Naive thymus-derived CD4-positive, alpha-beta T cell (primary cell): ENCODE data around the gene RHCG. TPM values are rescaled to one million over a fixed set of nuclear protein-coding genes. Genes with fewer than 3 reads are reported as not detected.

Experiments
- ATAC-seq: fragments of 150-1000 bp; cut with Tn5 transposase; 2 replicates; pipeline ENCODE4 v1.10.0; 2021; ENCODE audit warnings: mild to moderate bottlenecking, moderate library complexity
- CTCF ChIA-PET: fragments of 350-600 bp; sonication (Branson Sonifier 250); formaldehyde crosslinking; loops from one replicate; lab custom pipeline; 2021; ENCODE audit warnings: antibody characterized with exemption; lab: Charles Lee
- POLR2A ChIA-PET: fragments of 350-600 bp; sonication (Branson Sonifier 250); formaldehyde crosslinking; loops from one replicate; lab custom pipeline; 2021; ENCODE audit warnings: antibody characterized with exemption, inconsistent platforms; lab: Charles Lee
- DNase-seq, 9 donors: peaks; one replicate each; pipeline versions ENCODE4 v3.0.0 to v3.0.0-alpha.2; 2020 to 2022; ENCODE audit warnings: mixed read lengths in 1 of 9
- H3K27ac ChIP-seq: one replicate; pipeline ENCODE4 v1.7.0; 2013; ENCODE audit warnings: mild to moderate bottlenecking, low read depth, low read length, moderate library complexity
- H3K27me3 ChIP-seq, 2 donors: one replicate each; pipeline ENCODE4 v1.7.0; 2013; ENCODE audit warnings: low read length in 2 of 2, mild to moderate bottlenecking in 2 of 2, moderate library complexity in 2 of 2; ENCODE audit not compliant: control insufficient read depth in 2 of 2, insufficient read depth in 2 of 2
- H3K36me3 ChIP-seq, 3 experiments: 1 replicate in 2 of 3; 2 replicates in 1 of 3; pipeline ENCODE4 v1.7.0; 2013; ENCODE audit warnings: low read length in 3 of 3, mild to moderate bottlenecking in 3 of 3, moderate library complexity in 1 of 3; ENCODE audit not compliant: insufficient read depth in 3 of 3, control insufficient read depth in 2 of 3
- H3K4me1 ChIP-seq, 2 donors: one replicate each; pipeline ENCODE4 v1.7.0; 2013; ENCODE audit warnings: low read length in 2 of 2, mild to moderate bottlenecking in 2 of 2, moderate library complexity in 1 of 2; ENCODE audit not compliant: control insufficient read depth in 2 of 2, insufficient read depth in 2 of 2
- H3K4me3 ChIP-seq: 2 replicates; pipeline ENCODE4 v1.7.0; 2013; ENCODE audit warnings: mild to moderate bottlenecking, low read length
- H3K9me3 ChIP-seq, 3 experiments: 1 replicate in 2 of 3; 2 replicates in 1 of 3; pipeline ENCODE4 v1.7.0; 2013; ENCODE audit warnings: low read length in 3 of 3; ENCODE audit not compliant: control insufficient read depth in 2 of 3
- H3K27ac Mint-ChIP-seq, 9 donors: one replicate each; pipeline ENCODE4 v1.8.0; 2020 to 2022; ENCODE audit warnings: mixed read lengths in 9 of 9, mild to moderate bottlenecking in 8 of 9, moderate library complexity in 5 of 9, inconsistent platforms in 2 of 9
- H3K27me3 Mint-ChIP-seq, 5 donors: one replicate each; pipeline ENCODE4 v1.8.0; 2021 to 2022; ENCODE audit warnings: mixed read lengths in 5 of 5, mild to moderate bottlenecking in 1 of 5
- H3K36me3 Mint-ChIP-seq, 5 donors: one replicate each; pipeline ENCODE4 v1.8.0; 2020 to 2022; ENCODE audit warnings: mixed read lengths in 5 of 5, mild to moderate bottlenecking in 3 of 5, inconsistent platforms in 1 of 5
- H3K4me1 Mint-ChIP-seq, 7 donors: one replicate each; pipeline ENCODE4 v1.8.0; 2020 to 2022; ENCODE audit warnings: mixed read lengths in 7 of 7, mild to moderate bottlenecking in 3 of 7, inconsistent platforms in 1 of 7
- H3K4me3 Mint-ChIP-seq, 10 donors: one replicate each; pipeline ENCODE4 v1.8.0; 2020 to 2022; ENCODE audit warnings: mild to moderate bottlenecking in 10 of 10, mixed read lengths in 10 of 10, moderate library complexity in 6 of 10, inconsistent platforms in 2 of 10
- H3K9me3 Mint-ChIP-seq, 11 donors: one replicate each; pipeline ENCODE4 v1.8.0; 2020 to 2022; ENCODE audit warnings: mixed read lengths in 11 of 11, mild to moderate bottlenecking in 4 of 11, inconsistent platforms in 1 of 11, moderate library complexity in 1 of 11
- intact Hi-C, 2 donors: fragments of 100-400 bp; cut with micrococcal nuclease; formaldehyde crosslinking; loops; one replicate each; pipeline ENCODE4 v1.15.1; 2023
- polyA plus RNA-seq, 2 donors: library from polyadenylated mRNA; unstranded; fragments of 300-500 nt; fragmentation: Illumina TruSeq; gene quantifications; one replicate each; pipeline ENCODE4 v1.2.3, GENCODE V29; 2021
- total RNA-seq, 6 experiments: library from RNA in 5 of 6; stranded (reverse) in 5 of 6; gene quantifications; 1 replicate in 5 of 6; 2 replicates in 1 of 6; pipeline ENCODE4 v1.2.3 and lab custom pipeline; 2021 to 2026

Gene RHCG
- total and polyA plus RNA-seq, 7 experiments from 2014 or later = not detected

DNA sequence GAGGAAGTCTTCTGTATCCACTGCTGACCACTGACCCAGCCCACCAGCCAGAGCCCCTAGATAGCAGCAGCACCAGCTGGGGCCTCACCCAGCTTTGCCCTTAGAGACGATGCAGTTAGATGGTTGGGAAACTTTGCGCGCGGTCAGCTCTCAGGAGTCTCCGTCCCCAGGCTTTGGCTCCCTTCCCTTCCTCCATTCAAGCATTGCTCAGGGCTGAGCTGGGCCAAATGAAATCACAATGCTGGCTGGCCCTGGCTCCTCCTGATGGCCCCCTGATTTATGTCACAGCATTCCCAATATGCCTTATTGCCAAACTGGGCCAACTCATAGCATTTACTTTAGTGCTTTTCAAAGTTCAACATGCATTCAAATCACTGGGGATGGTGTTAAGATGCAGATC, 34.6 kb upstream of the RHCG start:
- Histone ChIP-seq H3K27ac (no peak overlapping the region), H3K4me1 (no peaks in the 10 kb centered on the region), H3K4me3 (no peak overlapping the region), H3K9me3 (no peaks in the 10 kb centered on the region), H3K27me3 (no peaks in the 10 kb centered on the region), H3K36me3 (no peaks in the 10 kb centered on the region)
- DNase-seq (no peak), ATAC-seq (no peak)
- H3K4me3 Mint-ChIP-seq = no peak overlapping the region
- peaks cover 0 to 2% (median 0%) of the 10 kb centered on the region in 7 donors for H3K4me1 Mint-ChIP-seq
- H3K27ac Mint-ChIP-seq = no peak overlapping the region
- intact Hi-C loops = no loop called here
- H3K36me3 Mint-ChIP-seq = peaks cover 0 to 4% (median 0%) of the 10 kb centered on the region in 5 donors
- POLR2A ChIA-PET = no interaction called here
- H3K9me3 Mint-ChIP-seq = peaks cover 0 to 12% (median 6%) of the 10 kb centered on the region in 11 donors
- CTCF ChIA-PET = no interaction called here
- peaks cover 2 to 10% (median 4%) of the 10 kb centered on the region in 5 donors for H3K27me3 Mint-ChIP-seq

- CTCF ChIA-PET = no interaction called here
- no peaks in the 10 kb centered on the region for H3K9me3 ChIP-seq
These were observed 32.5 kb upstream of the RHCG start for GRCh38 chr15:89528757-89529352.

GRCh38 chr15:89526601-89527441, 30.4 kb upstream of the RHCG start:
- Mint-ChIP-seq H3K4me1 (no peaks in the 10 kb centered on the region), H3K4me3 (no peak overlapping the region), H3K36me3 (no peaks in the 10 kb centered on the region), H3K9me3 (no peaks in the 10 kb centered on the region), H3K27ac (no peak overlapping the region), H3K27me3 (peaks cover 0 to 8% (median 4%) of the 10 kb centered on the region in 5 donors)
- intact Hi-C loops = no loop called here
- Histone ChIP-seq H3K4me3 (no peak overlapping the region), H3K36me3 (no peaks in the 10 kb centered on the region), H3K27ac (no peak overlapping the region), H3K4me1 (no peaks in the 10 kb centered on the region), H3K27me3 (no peaks in the 10 kb centered on the region), H3K9me3 (no peaks in the 10 kb centered on the region)
- CTCF ChIA-PET = no interaction called here
- POLR2A ChIA-PET = no interaction called here
- ATAC-seq (no peak), DNase-seq (no peak)

More at GRCh38 chr15:89528757-89529352, 32.5 kb upstream of the RHCG start:
- no peak overlapping the region for H3K4me3 Mint-ChIP-seq
- Histone ChIP-seq H3K27ac (no peak overlapping the region), H3K4me3 (no peak overlapping the region), H3K36me3 (no peaks in the 10 kb centered on the region), H3K4me1 (no peaks in the 10 kb centered on the region), H3K27me3 (no peaks in the 10 kb centered on the region)
- POLR2A ChIA-PET = no interaction called here
- intact Hi-C loops = no loop called here
- DNase-seq (no peak), ATAC-seq (no peak)
- peaks cover 0 to 4% (median 0%) of the 10 kb centered on the region in 5 donors for H3K27me3 Mint-ChIP-seq
- peaks cover 0 to 2% (median 0%) of the 10 kb centered on the region in 7 donors for H3K4me1 Mint-ChIP-seq
- H3K27ac Mint-ChIP-seq = no peak overlapping the region
- H3K36me3 Mint-ChIP-seq = peaks cover 0 to under 1% (median 0%) of the 10 kb centered on the region in 5 donors
- peaks cover 0 to 4% (median under 1%) of the 10 kb centered on the region in 11 donors for H3K9me3 Mint-ChIP-seq

- H3K27me3 ChIP-seq = no peaks in the 10 kb centered on the region
- H3K4me1 Mint-ChIP-seq = no peaks in the 10 kb centered on the region
- H3K9me3 Mint-ChIP-seq = no peaks in the 10 kb centered on the region
- H3K27ac Mint-ChIP-seq = no peak overlapping the region
- no peaks in the 10 kb centered on the region for H3K36me3 Mint-ChIP-seq
- DNase-seq = no peak
- ChIA-PET CTCF (no interaction called here), POLR2A (no interaction called here)
- H3K27me3 Mint-ChIP-seq = peaks cover 0 to 8% (median 4%) of the 10 kb centered on the region in 5 donors
- H3K4me1 ChIP-seq = no peaks in the 10 kb centered on the region
- no peak overlapping the region for H3K27ac ChIP-seq
- intact Hi-C loops = no loop called here
- ATAC-seq = no peak
- no peak overlapping the region for H3K4me3 ChIP-seq
- no peak overlapping the region for H3K4me3 Mint-ChIP-seq
- H3K36me3 ChIP-seq = no peaks in the 10 kb centered on the region
- no peaks in the 10 kb centered on the region for H3K9me3 ChIP-seq
These were observed 29.8 kb upstream of the RHCG start for GRCh38 chr15:89526181-89526580.

DNA sequence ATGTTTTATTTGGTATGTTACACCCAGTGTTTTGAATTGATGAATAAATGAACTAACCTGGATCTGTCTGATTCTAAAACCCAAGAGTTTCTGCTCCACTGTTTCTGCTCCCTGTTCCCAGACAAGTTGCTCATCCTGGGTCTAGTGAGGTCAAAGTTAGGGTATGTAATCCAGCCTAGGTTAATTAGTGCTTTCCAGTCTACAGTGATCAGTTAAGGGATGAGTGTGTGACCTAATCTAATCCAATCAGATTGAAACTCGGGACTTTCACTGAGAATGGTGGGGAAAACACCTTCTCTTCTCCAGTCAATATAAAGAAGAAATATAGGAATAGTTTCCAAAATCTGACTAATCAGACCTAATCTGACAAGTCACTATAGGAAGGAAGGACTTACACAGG, 27.8 kb upstream of the RHCG start:
- peaks cover 0 to 8% (median 5%) of the 10 kb centered on the region in 5 donors for H3K27me3 Mint-ChIP-seq
- Histone ChIP-seq H3K4me1 (no peaks in the 10 kb centered on the region), H3K27ac (no peak overlapping the region), H3K4me3 (no peak overlapping the region), H3K9me3 (no peaks in the 10 kb centered on the region), H3K27me3 (no peaks in the 10 kb centered on the region), H3K36me3 (no peaks in the 10 kb centered on the region)
- H3K4me3 Mint-ChIP-seq = no peak overlapping the region
- ATAC-seq = no peak
- ChIA-PET CTCF (no interaction called here), POLR2A (no interaction called here)
- H3K36me3 Mint-ChIP-seq = no peaks in the 10 kb centered on the region
- DNase-seq = no peak
- H3K4me1 Mint-ChIP-seq = no peaks in the 10 kb centered on the region
- intact Hi-C loops = no loop called here
- peaks cover 0 to 7% (median 0%) of the 10 kb centered on the region in 11 donors for H3K9me3 Mint-ChIP-seq
- no peak overlapping the region for H3K27ac Mint-ChIP-seq

- Histone ChIP-seq H3K27ac (no peak overlapping the region), H3K4me3 (no peak overlapping the region), H3K9me3 (no peaks in the 10 kb centered on the region), H3K27me3 (no peaks in the 10 kb centered on the region), H3K4me1 (no peaks in the 10 kb centered on the region), H3K36me3 (no peaks in the 10 kb centered on the region)
- no peak overlapping the region for H3K4me3 Mint-ChIP-seq
- ATAC-seq = no peak
- H3K4me1 Mint-ChIP-seq = no peaks in the 10 kb centered on the region
- ChIA-PET CTCF (no interaction called here), POLR2A (no interaction called here)
- no peak overlapping the region for H3K27ac Mint-ChIP-seq
- no peak for DNase-seq
- peaks cover 0 to 7% (median 0%) of the 10 kb centered on the region in 11 donors for H3K9me3 Mint-ChIP-seq
- peaks cover 0 to 8% (median 5%) of the 10 kb centered on the region in 5 donors for H3K27me3 Mint-ChIP-seq
- H3K36me3 Mint-ChIP-seq = no peaks in the 10 kb centered on the region
- intact Hi-C loops = no loop called here
These were observed 26.7 kb upstream of the RHCG start for GRCh38 chr15:89523101-89523500.
